Measurements from ENCODE around the gene FTCDNL1. TPM values are rescaled to one million over a fixed set of nuclear protein-coding genes. Genes with fewer than 3 reads are reported as not detected.

FTCDNL1 gene
- 3.3 TPM for polyA plus RNA-seq
- long read RNA-seq, donor 1, result 0 reads
- long read RNA-seq, donor 2, result 0 reads
- long read RNA-seq, donor 3, result 0 reads
- long read RNA-seq, donor 4, result 0 reads
- long read RNA-seq, donor 5, result 0 reads
- long read RNA-seq, donor 6, result 0 reads
- long read RNA-seq, donor 7, result 0 reads
- long read RNA-seq, donor 8, partial matches to known transcripts, result 0 of 7 reads
- long read RNA-seq, donor 8, other reads (novel, unspliced or antisense), result 6 of 7 reads
- long read RNA-seq, donor 9, result 0 reads
- long read RNA-seq, donor 10, result 0 reads
- long read RNA-seq, donor 11, partial matches to known transcripts, result 0 of 1 reads
- long read RNA-seq, donor 11, other reads (novel, unspliced or antisense), result 0 of 1 reads

- peak; percentile 56 to 85 for DNase-seq
- no CpG with 5 or more reads among the region's 80 CpGs for WGBS (ENCODE audit: insufficient coverage, low lambda C conversion rate)
Measured at GRCh38 chr2:199850718-199851500, at the start of gene FTCDNL1. Gene FTCDNL1, minus strand, starts transcription at chr2:199851192. Its CDS starts 2,230 bp downstream, at chr2:199848962.

DNA sequence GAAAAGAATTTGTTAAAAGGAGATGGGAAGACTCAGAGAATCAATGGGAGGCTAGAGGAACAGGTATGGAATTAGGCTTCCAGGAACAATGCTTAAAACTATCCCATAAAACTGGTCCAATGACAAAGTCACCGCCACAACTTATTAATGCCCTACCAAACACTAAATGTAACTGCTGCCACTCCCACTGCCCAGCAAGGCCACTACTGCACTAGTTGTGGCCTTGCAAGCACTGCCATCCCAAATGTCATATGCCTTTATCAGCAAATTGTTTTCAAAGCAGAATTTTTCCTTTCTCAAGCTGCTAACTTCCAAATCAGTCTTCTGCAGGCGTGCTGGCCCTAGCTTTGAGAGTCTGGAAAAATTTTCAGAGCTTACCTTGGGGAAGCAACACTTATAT is 45.6 kb upstream of the FTCDNL1 start:
- Histone ChIP-seq H3K4me3 (ENCODE audit: low read length) (no peak overlapping the region), H3K36me3 (ENCODE audit: control insufficient read depth, insufficient read depth, low read length) (no peaks in the 10 kb centered on the region), H3K9me3 (ENCODE audit: control insufficient read depth, low read depth, low read length) (no peaks in the 10 kb centered on the region), H3K4me1 (ENCODE audit: control insufficient read depth, insufficient read depth, low read length) (no peaks in the 10 kb centered on the region), H3K27me3 (ENCODE audit: control insufficient read depth, insufficient read depth, low read length) (no peaks in the 10 kb centered on the region), H3K27ac (ENCODE audit: low read length) (no peak overlapping the region)
- DNase-seq, result no peak
- WGBS (ENCODE audit: insufficient coverage, low lambda C conversion rate), result 100% methylated on average over 1 of the region's 2 CpGs

More at GRCh38 chr2:199850718-199851500, at the start of gene FTCDNL1:
- H3K4me3 ChIP-seq (ENCODE audit: low read length), result peak within 1 kb of the TSS; percentile 69
- H3K36me3 ChIP-seq (ENCODE audit: control insufficient read depth, insufficient read depth, low read length), result no peaks in the 10 kb centered on the region
- H3K27ac ChIP-seq (ENCODE audit: low read length), result peak within 1 kb of the TSS; percentile 74
- H3K4me1 ChIP-seq (ENCODE audit: control insufficient read depth, insufficient read depth, low read length), result peaks cover 4% of the 10 kb centered on the region
- peaks cover 2% of the 10 kb centered on the region for H3K27me3 ChIP-seq (ENCODE audit: control insufficient read depth, insufficient read depth, low read length)
- no peaks in the 10 kb centered on the region for H3K9me3 ChIP-seq (ENCODE audit: control insufficient read depth, low read depth, low read length)

- DNase-seq, result no peak
- Histone ChIP-seq H3K27me3 (ENCODE audit: control insufficient read depth, insufficient read depth, low read length) (no peaks in the 10 kb centered on the region), H3K4me1 (ENCODE audit: control insufficient read depth, insufficient read depth, low read length) (no peaks in the 10 kb centered on the region), H3K36me3 (ENCODE audit: control insufficient read depth, insufficient read depth, low read length) (no peaks in the 10 kb centered on the region), H3K27ac (ENCODE audit: low read length) (no peak overlapping the region), H3K9me3 (ENCODE audit: control insufficient read depth, low read depth, low read length) (no peaks in the 10 kb centered on the region), H3K4me3 (ENCODE audit: low read length) (no peak overlapping the region)
- WGBS (ENCODE audit: insufficient coverage, low lambda C conversion rate), result 100% methylated on average over 1 of the region's 3 CpGs
Measured at GRCh38 chr2:199895406-199895805, 44.4 kb upstream of the FTCDNL1 start.

- Histone ChIP-seq H3K4me1 (ENCODE audit: control insufficient read depth, insufficient read depth, low read length) (no peaks in the 10 kb centered on the region), H3K9me3 (ENCODE audit: control insufficient read depth, low read depth, low read length) (no peaks in the 10 kb centered on the region), H3K27me3 (ENCODE audit: control insufficient read depth, insufficient read depth, low read length) (no peaks in the 10 kb centered on the region), H3K36me3 (ENCODE audit: control insufficient read depth, insufficient read depth, low read length) (no peaks in the 10 kb centered on the region), H3K27ac (ENCODE audit: low read length) (no peak overlapping the region), H3K4me3 (ENCODE audit: low read length) (no peak overlapping the region)
- no peak for DNase-seq
- WGBS (ENCODE audit: insufficient coverage, low lambda C conversion rate), result 80% methylated on average over 1 of the region's 6 CpGs
Measured at GRCh38 chr2:199883474-199884212, 32.7 kb upstream of the FTCDNL1 start.

DNA sequence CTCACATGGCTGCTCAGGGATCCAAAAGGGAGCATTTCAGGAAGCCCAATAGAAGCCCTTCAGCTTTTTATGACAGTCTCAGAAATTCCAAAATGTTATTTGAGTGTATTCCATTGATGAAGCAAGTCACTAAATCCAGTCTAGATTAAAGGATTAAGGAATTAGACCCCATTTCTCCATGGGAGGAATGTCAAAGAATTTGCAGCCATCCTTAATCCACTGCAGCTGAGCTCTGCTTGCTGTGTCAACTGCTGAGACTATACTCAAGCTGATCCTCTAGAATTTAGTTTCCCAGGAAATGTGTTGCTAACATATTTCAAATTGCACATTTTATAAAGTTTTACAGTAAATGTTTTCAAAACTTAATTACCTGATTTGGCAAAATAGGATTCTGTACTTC is 31.7 kb upstream of the FTCDNL1 start:
- H3K9me3 ChIP-seq (ENCODE audit: control insufficient read depth, low read depth, low read length), result no peaks in the 10 kb centered on the region
- no peaks in the 10 kb centered on the region for H3K4me1 ChIP-seq (ENCODE audit: control insufficient read depth, insufficient read depth, low read length)
- H3K27ac ChIP-seq (ENCODE audit: low read length), result no peak overlapping the region
- no peaks in the 10 kb centered on the region for H3K36me3 ChIP-seq (ENCODE audit: control insufficient read depth, insufficient read depth, low read length)
- H3K4me3 ChIP-seq (ENCODE audit: low read length), result no peak overlapping the region
- H3K27me3 ChIP-seq (ENCODE audit: control insufficient read depth, insufficient read depth, low read length), result no peaks in the 10 kb centered on the region
- no peak for DNase-seq

DNA sequence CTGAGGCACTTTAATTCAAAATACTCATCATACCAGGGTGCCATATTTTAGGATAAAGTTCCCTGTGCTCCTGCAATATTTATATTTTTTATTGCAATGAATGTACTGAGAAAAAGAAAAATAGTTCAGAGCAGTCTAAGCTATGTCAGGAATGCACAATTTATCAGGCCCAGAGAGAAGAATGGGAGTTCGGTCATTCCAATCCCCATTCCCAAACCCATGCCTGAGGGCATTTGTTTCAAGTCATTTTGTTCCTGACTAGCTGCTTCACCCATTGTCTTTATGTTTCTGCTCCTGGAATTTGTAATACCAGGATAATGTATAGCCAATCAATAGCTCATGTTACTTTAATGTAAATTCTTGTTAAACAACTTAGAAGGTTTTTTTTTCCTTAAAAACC is 24.4 kb upstream of the FTCDNL1 start:
- Histone ChIP-seq H3K4me3 (ENCODE audit: low read length) (no peak overlapping the region), H3K9me3 (ENCODE audit: control insufficient read depth, low read depth, low read length) (peaks cover 10% of the 10 kb centered on the region), H3K4me1 (ENCODE audit: control insufficient read depth, insufficient read depth, low read length) (no peaks in the 10 kb centered on the region), H3K36me3 (ENCODE audit: control insufficient read depth, insufficient read depth, low read length) (no peaks in the 10 kb centered on the region), H3K27ac (ENCODE audit: low read length) (no peak overlapping the region), H3K27me3 (ENCODE audit: control insufficient read depth, insufficient read depth, low read length) (no peaks in the 10 kb centered on the region)
- no peak for DNase-seq
- 100% methylated on average over 1 of the region's 1 CpG for WGBS (ENCODE audit: insufficient coverage, low lambda C conversion rate)

- WGBS (ENCODE audit: insufficient coverage, low lambda C conversion rate), result 83% methylated on average over 1 of the region's 1 CpG
- Histone ChIP-seq H3K4me3 (ENCODE audit: low read length) (no peak overlapping the region), H3K27ac (ENCODE audit: low read length) (no peak overlapping the region), H3K9me3 (ENCODE audit: control insufficient read depth, low read depth, low read length) (peaks cover 10% of the 10 kb centered on the region), H3K4me1 (ENCODE audit: control insufficient read depth, insufficient read depth, low read length) (no peaks in the 10 kb centered on the region), H3K36me3 (ENCODE audit: control insufficient read depth, insufficient read depth, low read length) (no peaks in the 10 kb centered on the region), H3K27me3 (ENCODE audit: control insufficient read depth, insufficient read depth, low read length) (no peaks in the 10 kb centered on the region)
- no peak for DNase-seq
Measured at GRCh38 chr2:199874209-199874608, 23.2 kb upstream of the FTCDNL1 start.

DNA sequence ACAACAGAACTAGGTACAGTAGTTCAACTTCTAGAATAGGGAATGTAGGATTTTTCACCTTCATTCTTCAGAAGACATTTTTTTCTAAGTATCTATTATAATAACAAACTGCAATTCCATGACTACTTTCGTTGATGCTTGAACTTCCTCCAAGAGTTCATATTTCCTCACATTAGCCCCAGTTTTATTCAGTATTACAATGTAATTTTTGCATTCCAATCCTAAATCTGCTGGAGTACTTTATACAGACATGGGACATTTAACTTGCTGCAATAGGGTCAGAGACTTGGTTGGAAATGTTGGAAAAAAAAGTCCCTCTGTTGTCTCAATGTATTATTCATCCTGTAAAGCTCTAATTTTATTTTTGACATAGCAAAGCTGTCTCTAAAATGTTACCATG is 19.6 kb upstream of the FTCDNL1 start:
- Histone ChIP-seq H3K4me3 (ENCODE audit: low read length) (no peak overlapping the region), H3K27ac (ENCODE audit: low read length) (no peak overlapping the region), H3K4me1 (ENCODE audit: control insufficient read depth, insufficient read depth, low read length) (no peaks in the 10 kb centered on the region), H3K36me3 (ENCODE audit: control insufficient read depth, insufficient read depth, low read length) (no peaks in the 10 kb centered on the region), H3K27me3 (ENCODE audit: control insufficient read depth, insufficient read depth, low read length) (no peaks in the 10 kb centered on the region), H3K9me3 (ENCODE audit: control insufficient read depth, low read depth, low read length) (peaks cover 5% of the 10 kb centered on the region)
- no peak for DNase-seq
- WGBS (ENCODE audit: insufficient coverage, low lambda C conversion rate), result 100% methylated on average over 1 of the region's 1 CpG

DNA sequence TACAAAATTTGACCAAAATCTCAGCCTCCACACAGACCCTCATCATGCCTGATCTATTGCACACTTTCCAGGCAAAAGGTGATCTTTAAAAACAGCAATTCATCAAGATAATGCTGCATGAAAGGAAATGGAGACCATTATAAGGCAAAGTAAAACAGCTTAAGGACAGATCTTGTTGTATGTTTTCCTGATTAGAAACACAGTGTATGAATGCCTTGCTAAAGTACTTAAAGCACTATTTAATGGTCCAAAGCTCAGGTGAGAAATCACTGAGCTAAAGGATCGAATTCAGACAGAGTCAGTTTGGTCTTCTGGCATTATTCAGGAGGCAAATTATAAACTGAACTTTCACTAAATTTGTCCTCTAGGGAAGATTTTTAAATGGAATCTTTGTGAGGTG is 18.7 kb upstream of the FTCDNL1 start:
- Histone ChIP-seq H3K36me3 (ENCODE audit: control insufficient read depth, insufficient read depth, low read length) (no peaks in the 10 kb centered on the region), H3K9me3 (ENCODE audit: control insufficient read depth, low read depth, low read length) (peaks cover 5% of the 10 kb centered on the region), H3K4me3 (ENCODE audit: low read length) (no peak overlapping the region), H3K27me3 (ENCODE audit: control insufficient read depth, insufficient read depth, low read length) (no peaks in the 10 kb centered on the region), H3K27ac (ENCODE audit: low read length) (no peak overlapping the region), H3K4me1 (ENCODE audit: control insufficient read depth, insufficient read depth, low read length) (no peaks in the 10 kb centered on the region)
- DNase-seq, result no peak
- WGBS (ENCODE audit: insufficient coverage, low lambda C conversion rate), result no CpG with 5 or more reads among the region's 1 CpG

DNA sequence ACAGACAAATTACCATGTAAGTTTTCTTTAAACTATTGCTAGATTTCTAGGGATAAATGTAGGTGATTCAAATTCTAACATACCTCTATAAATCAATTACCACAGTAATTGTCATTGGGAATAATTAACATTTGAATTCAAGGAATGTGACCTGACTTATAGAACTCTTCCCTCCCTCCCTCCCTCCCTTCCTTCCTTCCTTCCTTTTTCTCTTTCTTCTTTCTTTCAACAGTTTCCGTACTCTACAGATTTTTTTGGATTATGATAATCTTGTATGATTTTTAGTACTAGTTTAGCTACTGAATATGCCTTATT is 18.2 kb upstream of the FTCDNL1 start:
- 80% methylated on average over 1 of the region's 1 CpG for WGBS (ENCODE audit: insufficient coverage, low lambda C conversion rate)
- Histone ChIP-seq H3K36me3 (ENCODE audit: control insufficient read depth, insufficient read depth, low read length) (no peaks in the 10 kb centered on the region), H3K27ac (ENCODE audit: low read length) (no peak overlapping the region), H3K4me3 (ENCODE audit: low read length) (no peak overlapping the region), H3K9me3 (ENCODE audit: control insufficient read depth, low read depth, low read length) (peaks cover 3% of the 10 kb centered on the region), H3K27me3 (ENCODE audit: control insufficient read depth, insufficient read depth, low read length) (no peaks in the 10 kb centered on the region), H3K4me1 (ENCODE audit: control insufficient read depth, insufficient read depth, low read length) (no peaks in the 10 kb centered on the region)
- DNase-seq, result no peak

All from large intestine (tissue), 12 donors.